GM12878 (cell line): Measurements from ENCODE around the gene IFNA16. TPM values are rescaled to one million over a fixed set of nuclear protein-coding genes. Genes with fewer than 3 reads are reported as not detected.
A peak's percentile ranks its signal among the peaks of the same experiment; 100 is the strongest.

Experiments
- ATAC-seq: fragments of 200-7000 bp; cut with Tn5 transposase; 3 replicates; pipeline ENCODE4 v1.9.1; 2020; ENCODE audit warnings: mild to moderate bottlenecking, moderate library complexity
- BruUV-seq: library from RNA; stranded (reverse); fragments of 400-500 nt; replicated peaks from 2 replicates; lab custom pipeline; 2021; lab: Mats Ljungman, UMichigan
- CTCF ChIA-PET: fragments of 300-600 bp; sonication (Branson Sonifier 250); formaldehyde crosslinking; extraction: SDS; loops from one replicate; lab custom pipeline; 2021; ENCODE audit warnings: inconsistent platforms; lab: Yijun Ruan, JAX
- POLR2A ChIA-PET: fragments of 350-600 bp; formaldehyde crosslinking; extraction: SDS; loops from one replicate; lab custom pipeline; 2021; ENCODE audit warnings: inconsistent platforms; lab: Charles Lee
- RAD21 ChIA-PET: fragments of 300-600 bp; sonication (Branson Sonifier 250); formaldehyde crosslinking; loops from one replicate; lab custom pipeline; 2023; ENCODE audit warnings: antibody characterized with exemption; ENCODE audit not compliant: unreplicated experiment; lab: Charles Lee
- SMC1A ChIA-PET: fragments of 300-600 bp; sonication (Branson Sonifier 250); formaldehyde crosslinking; loops from one replicate; lab custom pipeline; 2023; ENCODE audit not compliant: unreplicated experiment, uncharacterized antibody; lab: Charles Lee
- DNase-seq: peaks from one replicate; pipeline ENCODE4 v3.0.0-alpha.2; 2011; ENCODE audit warnings: low read depth, low spot score
- FAIRE-seq: peaks from 3 replicates; lab custom pipeline; 2011; peaks lifted over from hg19 to GRCh38; lab: Jason Lieb, UNC
- H2AFZ ChIP-seq: 2 replicates; pipeline ENCODE4 v1.6.0; 2011; ENCODE audit warnings: low read depth, low read length, control low read depth; ENCODE audit not compliant: control insufficient read depth
- H3K27ac ChIP-seq: 2 replicates; pipeline ENCODE4 v1.5.1; 2011; ENCODE audit warnings: control low read depth; ENCODE audit not compliant: control insufficient read depth, insufficient read depth
- H3K27me3 ChIP-seq, 2 experiments: replicated peaks in 1 of 2; 2 replicates each; pipeline versions ENCODE4 v1.6.0 to v1.6.1; 2011; ENCODE audit warnings: low read length in 1 of 2; ENCODE audit not compliant: control insufficient read depth in 2 of 2, insufficient read depth in 2 of 2
- H3K36me3 ChIP-seq, 2 experiments: 2 replicates each; pipeline ENCODE4 v1.5.1; 2011; ENCODE audit warnings: low read length in 1 of 2; ENCODE audit not compliant: control insufficient read depth in 2 of 2, insufficient read depth in 2 of 2
- H3K4me1 ChIP-seq: 2 replicates; pipeline ENCODE4 v1.6.1; 2011; ENCODE audit warnings: mild to moderate bottlenecking, low read length, moderate library complexity, mixed read lengths; ENCODE audit not compliant: control insufficient read depth, insufficient read depth
- H3K4me2 ChIP-seq: 2 replicates; pipeline ENCODE4 v1.6.0; 2011; ENCODE audit warnings: control low read depth; ENCODE audit not compliant: control insufficient read depth, insufficient read depth
- H3K4me3 ChIP-seq: fragments of 200-600 bp; sonication (generic); 2 replicates; pipeline ENCODE4 v1.5.1; 2016
- H3K79me2 ChIP-seq: 2 replicates; pipeline ENCODE4 v1.6.0; 2011; ENCODE audit warnings: low read length; ENCODE audit not compliant: control insufficient read depth, insufficient read depth
- H3K9ac ChIP-seq: 2 replicates; pipeline ENCODE4 v1.8.0; 2011; ENCODE audit warnings: low read length, control low read depth, mixed read lengths; ENCODE audit not compliant: control insufficient read depth, insufficient read depth
- H3K9me3 ChIP-seq: replicated peaks from 3 replicates; pipeline ENCODE4 v1.5.1; 2011; ENCODE audit warnings: mild to moderate bottlenecking, low read length; ENCODE audit not compliant: control insufficient read depth, insufficient read depth
- H4K20me1 ChIP-seq: 2 replicates; pipeline ENCODE4 v1.6.0; 2011; ENCODE audit not compliant: control insufficient read depth, insufficient read depth
- SUPT20H ChIP-seq: IDR thresholded peaks from 2 replicates; pipeline ENCODE4 v1.6.1; 2011; ENCODE audit warnings: low read depth, mild to moderate bottlenecking, low read length, moderate library complexity, borderline replicate concordance; ENCODE audit not compliant: control insufficient read depth
- WGBS: methylation state at CpG from one replicate; pipeline ENCODE4 v1.1.6; 2016; ENCODE audit warnings: low lambda C conversion rate; ENCODE audit not compliant: insufficient replicate concordance, insufficient coverage; ENCODE audit errors: missing lambda C conversion rate; 5-methylcytosine and 5-hydroxymethylcytosine counted together
- in situ Hi-C: fragments of 300-500 bp; cut with MboI; formaldehyde crosslinking; loops from 9 replicates; pipeline ENCODE4 v1.14.3; 2018; ENCODE audit warnings: mixed read lengths
- intact Hi-C: fragments of 100-400 bp; cut with micrococcal nuclease; formaldehyde crosslinking; loops from one replicate; pipeline ENCODE4 v1.14.2; 2022; ENCODE audit not compliant: unreplicated experiment
- polyA plus RNA-seq, 11 experiments: library from polyadenylated mRNA; depleted of rRNA in 4 of 11; unstranded in 6 of 11; stranded (reverse) in 5 of 11; fragments of >200 nt; fragmentation: Nextera tagmentation in 4 of 11; fragmentation: Illumina TruSeq in 1 of 11; extraction: Ambion mirVana in 4 of 11; extraction: Trizol in 1 of 11; gene quantifications; 1 replicate in 1 of 11; 2 replicates in 10 of 11; pipeline versions ENCODE4 v1.2.1 to v1.2.3, GENCODE V29; 2011 to 2016; ENCODE audit warnings: inconsistent platforms in 2 of 11, missing spikeins in 2 of 11, low read depth in 1 of 11
- total RNA-seq, 4 experiments: library from RNA; depleted of rRNA in 3 of 4; stranded (reverse); fragments of >200 nt in 3 of 4; fragmentation: Illumina TruSeq in 1 of 4; extraction: Trizol in 1 of 4; gene quantifications; 2 replicates each; pipeline versions ENCODE4 v1.2.1 to v1.2.3, GENCODE V29; 2013 to 2021
- TF ChIP-seq, protein P1 (sequence below): fragments of 450-650 bp; IDR thresholded peaks from 2 replicates; pipeline ENCODE4 v1.6.1; 2017; ENCODE audit warnings: low read depth, mild to moderate bottlenecking, moderate library complexity

The IFNA16 gene
- total and polyA plus RNA-seq, 10 of the 15 experiments (the other 5 are each of a cell fraction or from before 2014, with no cell fraction given): not detected

DNA sequence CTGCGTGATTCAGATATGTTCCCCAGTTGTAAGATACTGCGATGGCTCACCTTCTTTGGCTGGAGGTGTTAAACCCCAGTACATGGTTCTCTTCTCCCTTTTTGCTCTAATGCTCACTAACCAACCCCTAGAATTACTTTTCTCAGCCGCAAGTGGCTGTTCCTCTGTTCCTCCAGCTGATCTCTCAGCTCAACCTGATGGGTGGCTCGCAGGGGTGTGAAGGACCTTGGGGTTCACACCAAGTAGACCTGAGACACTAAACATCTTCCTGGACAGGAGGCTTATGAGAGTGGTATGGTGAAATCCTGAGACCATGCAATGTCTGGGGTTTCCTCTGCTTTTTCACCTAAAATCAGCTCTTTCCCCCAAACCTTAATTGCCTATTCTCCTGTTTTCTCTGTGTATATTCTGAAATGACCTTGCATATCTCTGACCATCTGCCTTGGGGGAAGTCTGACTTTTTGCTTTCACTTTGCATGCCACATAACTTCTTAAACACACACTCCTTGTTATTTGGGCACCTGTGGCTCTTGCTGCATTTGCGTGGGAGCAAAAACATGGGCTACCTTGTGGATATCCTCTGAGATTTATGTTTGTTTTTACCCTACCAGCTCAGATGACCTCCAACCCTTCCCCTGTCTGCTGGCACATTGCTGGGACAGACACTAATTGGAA is 38.6 kb upstream of the IFNA16 start:
- TF ChIP-seq, protein P1, sequence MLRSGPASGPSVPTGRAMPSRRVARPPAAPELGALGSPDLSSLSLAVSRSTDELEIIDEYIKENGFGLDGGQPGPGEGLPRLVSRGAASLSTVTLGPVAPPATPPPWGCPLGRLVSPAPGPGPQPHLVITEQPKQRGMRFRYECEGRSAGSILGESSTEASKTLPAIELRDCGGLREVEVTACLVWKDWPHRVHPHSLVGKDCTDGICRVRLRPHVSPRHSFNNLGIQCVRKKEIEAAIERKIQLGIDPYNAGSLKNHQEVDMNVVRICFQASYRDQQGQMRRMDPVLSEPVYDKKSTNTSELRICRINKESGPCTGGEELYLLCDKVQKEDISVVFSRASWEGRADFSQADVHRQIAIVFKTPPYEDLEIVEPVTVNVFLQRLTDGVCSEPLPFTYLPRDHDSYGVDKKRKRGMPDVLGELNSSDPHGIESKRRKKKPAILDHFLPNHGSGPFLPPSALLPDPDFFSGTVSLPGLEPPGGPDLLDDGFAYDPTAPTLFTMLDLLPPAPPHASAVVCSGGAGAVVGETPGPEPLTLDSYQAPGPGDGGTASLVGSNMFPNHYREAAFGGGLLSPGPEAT: 0 out of 2 replicates have a peak, but pooled peaks have one; percentile 24
- no peak for TF ChIP-seq SUPT20H
- ChIA-PET SMC1A (interaction anchor here (0.9 to 5.5 kb wide), 2 partner anchors 10 to 189 kb away, joined by 7 to 30 read pairs; no protein-coding TSS in a partner anchor), RAD21 (interaction anchor here (1.0 to 1.3 kb wide), 3 partner anchors 9 to 157 kb away, joined by 3 to 4 read pairs (median 3); no protein-coding TSS in a partner anchor), CTCF (interaction anchor here (0.6 to 1.8 kb wide), 6 partner anchors 9 to 71 kb away, joined by 3 to 5 read pairs (median 4); no protein-coding TSS in a partner anchor), POLR2A (interaction anchor here (0.5 kb wide), 1 partner anchor 192 kb away, joined by 5 read pairs; no protein-coding TSS in a partner anchor)
- no peak overlapping the region for H3K27ac ChIP-seq
- WGBS: 38% methylated on average over 5 of the region's 5 CpGs
- no peaks in the 10 kb centered on the region; the same call in 1 of the 2 replicates for H4K20me1 ChIP-seq
- no peak overlapping the region for H2AFZ ChIP-seq
- FAIRE-seq (no peak), ATAC-seq (peak; percentile 50), DNase-seq (no peak)
- H3K9ac ChIP-seq: no peak overlapping the region
- no peaks in the 10 kb centered on the region for H3K9me3 ChIP-seq
- no TSS peak for BruUV-seq
- H3K79me2 ChIP-seq: no peaks in the 10 kb centered on the region
- intact Hi-C loops (no loop called here), in situ Hi-C loops (no loop called here)
- no peak overlapping the region; the same call in 1 of the 2 replicates for H3K4me2 ChIP-seq
- H3K27me3 ChIP-seq: no peaks in the 10 kb centered on the region; a peak in 2 of 4 replicates
- H3K4me1 ChIP-seq: no peaks in the 10 kb centered on the region
- no peak overlapping the region for H3K4me3 ChIP-seq
- H3K36me3 ChIP-seq: no peaks in the 10 kb centered on the region
